Loucy (cell line): Measurements from ENCODE around the gene TMEM114.

ENCODE experiments used
- H2AFZ ChIP-seq: fragments of 200-600 bp; sonication (generic); 2 replicates; pipeline ENCODE4 v1.6.0; 2016; ENCODE audit warnings: antibody characterized with exemption, mild to moderate bottlenecking, low read length, moderate library complexity
- H3F3A ChIP-seq: fragments of 200-600 bp; 2 replicates; pipeline ENCODE4 v1.6.0; 2016; ENCODE audit warnings: antibody characterized with exemption, low read depth, mild to moderate bottlenecking
- H3K27me3 ChIP-seq: fragments of 200-600 bp; sonication (generic); 2 replicates; pipeline ENCODE4 v1.6.1; 2014; ENCODE audit warnings: low read length, mild to moderate bottlenecking; ENCODE audit not compliant: insufficient read depth, poor library complexity, severe bottlenecking
- H3K36me3 ChIP-seq: fragments of 200-600 bp; sonication (generic); 2 replicates; pipeline ENCODE4 v1.6.1; 2016; ENCODE audit warnings: low read length; ENCODE audit not compliant: insufficient read depth
- H3K4me1 ChIP-seq: fragments of 200-600 bp; sonication (generic); 2 replicates; pipeline ENCODE4 v1.5.1; 2014; ENCODE audit warnings: low read length, mild to moderate bottlenecking; ENCODE audit not compliant: insufficient read depth, poor library complexity, severe bottlenecking
- H3K4me2 ChIP-seq: fragments of 200-600 bp; sonication (generic); 2 replicates; pipeline ENCODE4 v1.6.0; 2014; ENCODE audit warnings: antibody characterized with exemption, low read length, low read depth, mild to moderate bottlenecking; ENCODE audit not compliant: poor library complexity, severe bottlenecking
- H3K4me3 ChIP-seq: fragments of 200-600 bp; sonication (generic); 2 replicates; pipeline ENCODE4 v1.5.1; 2014; ENCODE audit warnings: low read length, mild to moderate bottlenecking, mixed read lengths; ENCODE audit not compliant: poor library complexity, severe bottlenecking
- H3K79me2 ChIP-seq: fragments of 200-600 bp; sonication (generic); 2 replicates; pipeline ENCODE4 v1.6.1; 2014; ENCODE audit warnings: low read length; ENCODE audit not compliant: insufficient read depth
- H3K9ac ChIP-seq: fragments of 200-600 bp; sonication (generic); 2 replicates; pipeline ENCODE4 v1.6.0; 2014; ENCODE audit warnings: mild to moderate bottlenecking, low read depth, low read length, moderate library complexity; ENCODE audit not compliant: poor library complexity, severe bottlenecking
- H3K9me2 ChIP-seq: fragments of 200-600 bp; sonication (generic); replicated peaks from 2 replicates; pipeline ENCODE4 v1.6.1; 2016; ENCODE audit warnings: low read depth, low read length, mixed read lengths
- H3K9me3 ChIP-seq: fragments of 200-600 bp; sonication (generic); 2 replicates; pipeline ENCODE4 v1.6.1; 2014; ENCODE audit warnings: mild to moderate bottlenecking, antibody characterized with exemption, low read length, low read depth; ENCODE audit not compliant: insufficient read depth
- H4K20me1 ChIP-seq: fragments of 200-600 bp; sonication (generic); 2 replicates; pipeline ENCODE4 v1.6.0; 2014; ENCODE audit warnings: antibody characterized with exemption, low read length, mild to moderate bottlenecking; ENCODE audit not compliant: insufficient read depth, poor library complexity, severe bottlenecking
- EZH2phosphoT487 ChIP-seq: fragments of 200-600 bp; IDR thresholded peaks from 2 replicates; pipeline ENCODE4 v1.6.1; 2018; ENCODE audit warnings: antibody characterized with exemption, mild to moderate bottlenecking, moderate library complexity, borderline replicate concordance
- TF ChIP-seq, protein P1 (sequence below): fragments of 200-600 bp; sonication (generic); conservative IDR thresholded peaks from 2 replicates; pipeline ENCODE4 v1.5.1; 2014; ENCODE audit warnings: mild to moderate bottlenecking, antibody characterized with exemption, low read length

Gene TMEM114

DNA sequence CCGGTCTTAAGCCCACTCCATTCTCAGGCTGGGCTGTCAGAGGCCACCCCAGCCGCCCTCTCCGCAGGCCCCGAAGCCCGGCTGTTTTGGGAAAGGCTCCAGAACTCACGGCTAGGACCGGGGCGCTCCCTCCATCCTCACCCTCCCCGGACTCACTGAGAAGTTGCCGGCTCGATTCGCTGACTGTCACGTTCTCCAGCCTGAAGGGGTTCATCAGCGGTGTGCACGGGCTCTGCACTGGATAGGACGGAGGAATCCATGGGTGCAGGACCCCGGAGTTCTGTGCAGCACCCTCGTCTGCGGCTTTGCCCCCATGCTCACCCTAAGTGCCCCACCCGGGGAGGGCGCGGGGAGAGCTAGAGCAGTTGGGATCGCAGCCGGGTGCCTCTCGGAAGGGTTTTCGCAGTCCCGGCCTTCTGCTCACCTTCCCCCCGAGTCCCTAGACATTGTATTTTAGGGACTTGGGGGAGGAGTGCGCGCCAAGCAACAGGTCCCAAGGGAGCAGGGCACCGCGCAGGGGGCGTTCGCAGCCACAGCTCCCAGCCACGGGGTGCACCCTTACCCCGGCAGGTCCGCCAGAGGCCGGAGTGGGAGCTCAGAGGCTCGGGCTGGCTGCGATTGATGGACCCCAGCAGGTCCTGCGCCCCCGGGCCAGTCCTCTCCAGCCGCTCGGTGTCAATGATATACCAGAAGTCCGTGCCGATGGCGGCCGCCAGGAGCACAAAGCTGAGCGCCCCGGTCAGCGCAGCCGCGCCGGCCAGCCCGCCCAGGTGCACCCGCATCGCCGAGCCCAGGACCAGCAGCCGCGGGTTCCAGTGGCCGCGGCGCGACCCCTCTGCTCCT lies 1.0 kb downstream of the TMEM114 start:
- Histone ChIP-seq H3K9ac (no peak overlapping the region), H3K27me3 (no peaks in the 10 kb centered on the region), H3K79me2 (no peaks in the 10 kb centered on the region)

DNA sequence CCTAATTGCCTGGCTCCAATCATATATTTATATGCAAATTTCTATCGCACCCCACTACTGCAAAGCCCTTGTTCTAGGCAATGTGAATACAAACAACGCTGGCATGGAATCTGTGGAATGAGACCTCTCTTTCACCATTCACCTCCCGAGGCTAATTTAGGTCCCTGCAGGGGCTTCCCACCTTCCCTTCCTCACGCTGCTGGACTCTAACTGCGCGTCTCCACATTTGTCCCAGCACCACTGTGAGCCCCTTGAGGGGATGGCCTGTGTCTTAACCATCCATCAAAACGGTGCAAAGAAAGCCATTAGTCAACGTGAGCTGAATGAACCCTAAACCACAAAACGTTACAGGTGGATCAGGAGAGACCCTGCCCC lies 1.6 kb downstream of the TMEM114 start:
- Histone ChIP-seq H3F3A (no peaks in the 10 kb centered on the region), H3K4me3 (no peak overlapping the region), H3K79me2 (no peaks in the 10 kb centered on the region), H3K27me3 (no peaks in the 10 kb centered on the region), H3K9me3 (no peaks in the 10 kb centered on the region), H3K36me3 (no peaks in the 10 kb centered on the region), H3K9ac (no peak overlapping the region), H3K4me1 (no peaks in the 10 kb centered on the region), H3K4me2 (no peak overlapping the region), H2AFZ (no peak overlapping the region), H3K9me2 (no peaks in the 10 kb centered on the region), H4K20me1 (no peaks in the 10 kb centered on the region)
- TF ChIP-seq, protein P1, sequence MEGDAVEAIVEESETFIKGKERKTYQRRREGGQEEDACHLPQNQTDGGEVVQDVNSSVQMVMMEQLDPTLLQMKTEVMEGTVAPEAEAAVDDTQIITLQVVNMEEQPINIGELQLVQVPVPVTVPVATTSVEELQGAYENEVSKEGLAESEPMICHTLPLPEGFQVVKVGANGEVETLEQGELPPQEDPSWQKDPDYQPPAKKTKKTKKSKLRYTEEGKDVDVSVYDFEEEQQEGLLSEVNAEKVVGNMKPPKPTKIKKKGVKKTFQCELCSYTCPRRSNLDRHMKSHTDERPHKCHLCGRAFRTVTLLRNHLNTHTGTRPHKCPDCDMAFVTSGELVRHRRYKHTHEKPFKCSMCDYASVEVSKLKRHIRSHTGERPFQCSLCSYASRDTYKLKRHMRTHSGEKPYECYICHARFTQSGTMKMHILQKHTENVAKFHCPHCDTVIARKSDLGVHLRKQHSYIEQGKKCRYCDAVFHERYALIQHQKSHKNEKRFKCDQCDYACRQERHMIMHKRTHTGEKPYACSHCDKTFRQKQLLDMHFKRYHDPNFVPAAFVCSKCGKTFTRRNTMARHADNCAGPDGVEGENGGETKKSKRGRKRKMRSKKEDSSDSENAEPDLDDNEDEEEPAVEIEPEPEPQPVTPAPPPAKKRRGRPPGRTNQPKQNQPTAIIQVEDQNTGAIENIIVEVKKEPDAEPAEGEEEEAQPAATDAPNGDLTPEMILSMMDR = no peak
- TF ChIP-seq EZH2phosphoT487 = no peak

More for the DNA sequence above, 1.0 kb downstream of the TMEM114 start:
- H3K9me2 ChIP-seq = no peaks in the 10 kb centered on the region
- no peaks in the 10 kb centered on the region for H3K36me3 ChIP-seq
- H2AFZ ChIP-seq = no peak overlapping the region
- no peaks in the 10 kb centered on the region for H3K9me3 ChIP-seq
- H3F3A ChIP-seq = no peaks in the 10 kb centered on the region
- no peak overlapping the region for H3K4me2 ChIP-seq
- no peak overlapping the region for H3K4me3 ChIP-seq
- no peak for TF ChIP-seq EZH2phosphoT487
- TF ChIP-seq, protein P1 = no peak
- H3K4me1 ChIP-seq = no peaks in the 10 kb centered on the region
- no peaks in the 10 kb centered on the region for H4K20me1 ChIP-seq

DNA sequence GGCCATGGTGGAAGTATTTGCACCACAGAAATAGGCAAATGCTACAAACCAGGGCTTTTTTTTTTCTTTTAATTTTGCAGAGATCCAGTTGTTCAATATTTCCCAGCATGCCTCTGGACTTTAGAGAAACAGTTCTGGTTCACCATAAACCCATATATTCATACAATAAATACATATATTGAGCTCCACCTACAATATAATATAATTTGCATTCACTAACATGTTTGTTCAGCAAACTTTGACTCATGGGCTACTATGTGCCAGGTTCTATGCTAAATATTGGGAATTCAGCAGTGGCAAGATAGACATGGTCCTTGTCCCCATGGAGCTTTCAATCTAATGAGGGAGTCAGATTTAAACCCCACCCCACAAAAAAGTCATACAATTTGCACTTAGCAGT lies 3.2 kb downstream of the TMEM114 start:
- H2AFZ ChIP-seq = no peak overlapping the region
- no peaks in the 10 kb centered on the region for H3K4me1 ChIP-seq
- no peak overlapping the region for H3K9ac ChIP-seq
- no peaks in the 10 kb centered on the region for H3K9me3 ChIP-seq
- H4K20me1 ChIP-seq = no peaks in the 10 kb centered on the region
- H3K9me2 ChIP-seq = no peaks in the 10 kb centered on the region
- H3K79me2 ChIP-seq = no peaks in the 10 kb centered on the region
- H3K4me2 ChIP-seq = no peak overlapping the region
- no peaks in the 10 kb centered on the region for H3K27me3 ChIP-seq
- H3F3A ChIP-seq = no peaks in the 10 kb centered on the region
- TF ChIP-seq, protein P1 = no peak
- TF ChIP-seq EZH2phosphoT487 = no peak
- no peaks in the 10 kb centered on the region for H3K36me3 ChIP-seq
- no peak overlapping the region for H3K4me3 ChIP-seq
